Measurements from ENCODE around the gene ELP5.
"Not testable (repeated sequence)": the region's sequence is repeated elsewhere in the genome, so short reads cannot be mapped to it uniquely, and the experiment has no call there.

ELP5 gene

DNA sequence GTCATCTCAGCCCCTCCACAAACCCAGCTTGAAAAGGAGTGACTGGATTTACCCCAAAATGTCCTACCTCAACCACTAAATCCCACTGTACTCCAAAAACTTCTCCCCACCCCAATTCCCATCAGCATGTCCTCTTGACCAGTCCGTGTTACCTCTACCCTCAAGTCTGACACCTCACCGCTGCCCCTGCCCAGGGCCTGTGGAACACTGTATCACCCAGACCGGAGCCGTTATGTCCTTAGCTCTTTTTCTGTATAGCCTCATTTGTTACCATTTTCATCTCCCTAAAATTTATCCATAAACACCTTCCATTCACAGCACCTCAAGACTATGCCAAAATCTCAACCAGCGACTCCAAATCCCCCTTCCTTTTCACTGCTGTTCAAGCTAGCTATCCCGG, 15.2 kb upstream of the ELP5 start:
- DNase-seq (ENCODE audit: low read depth) = no peak

GRCh38 chr17:7237266-7237760, 14.7 kb upstream of the ELP5 start:
- DNase-seq (ENCODE audit: low read depth) = no peak

- DNase-seq (ENCODE audit: low read depth) = peak; percentile 81
Measured at GRCh38 chr17:7237761-7238419, 14.1 kb upstream of the ELP5 start.

GRCh38 chr17:7238420-7239090, 13.5 kb upstream of the ELP5 start:
- no peak for DNase-seq (ENCODE audit: low read depth)

- DNase-seq (ENCODE audit: low read depth) = peak; percentile 93
Measured at GRCh38 chr17:7239091-7240027, 12.7 kb upstream of the ELP5 start, which contains the start of gene PHF23. Gene PHF23, minus strand, starts transcription at chr17:7239457. Its CDS starts 178 bp downstream, at chr17:7239279.

- no peak for DNase-seq (ENCODE audit: low read depth)
Measured at GRCh38 chr17:7240375-7240774, 11.6 kb upstream of the ELP5 start.

GRCh38 chr17:7241090-7241733, 10.8 kb upstream of the ELP5 start:
- no peak for DNase-seq (ENCODE audit: low read depth)

DNA sequence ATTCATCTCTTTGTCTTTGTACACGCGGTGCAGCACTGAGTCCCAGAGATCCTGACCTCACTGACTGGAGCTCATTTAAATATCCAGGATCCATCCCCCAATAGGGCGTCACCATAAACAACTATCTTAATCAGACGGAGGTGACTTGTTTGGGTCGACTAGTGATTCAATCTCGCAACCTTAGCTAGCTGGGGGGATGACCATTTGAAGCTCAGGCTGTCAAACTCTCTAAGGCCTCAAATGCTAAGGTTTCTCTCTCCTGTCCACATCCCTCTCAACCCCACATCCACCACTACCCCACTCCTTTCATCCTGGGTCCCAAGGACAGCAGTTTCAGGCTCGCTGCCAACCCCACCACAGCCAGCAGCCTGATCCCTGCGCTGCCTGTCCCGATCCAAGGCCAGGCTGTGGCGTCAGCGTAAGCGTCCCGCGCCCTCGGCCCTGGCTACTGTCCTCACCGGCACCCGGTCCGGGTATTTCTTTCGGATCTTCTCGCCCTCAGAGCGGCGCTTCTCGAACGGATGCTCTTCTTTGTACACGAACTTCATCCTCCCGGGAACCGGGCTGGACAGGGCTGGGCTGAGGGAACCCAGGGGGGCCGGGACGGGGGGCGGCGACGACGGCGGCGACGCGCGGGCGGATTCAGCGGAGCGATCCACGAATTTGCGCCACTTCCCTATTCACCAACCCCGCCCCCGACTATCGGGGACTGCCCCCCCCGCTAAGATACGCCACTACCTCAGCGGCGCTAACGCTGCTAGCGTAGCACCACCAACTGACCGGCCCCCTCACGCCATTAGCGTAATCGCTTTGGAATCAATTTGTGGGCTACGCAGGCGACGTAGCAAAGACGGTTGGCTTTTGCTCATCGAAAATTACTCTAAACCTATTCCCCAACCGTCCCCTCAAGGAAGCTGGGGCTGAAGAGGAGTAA, 10.0 kb upstream of the ELP5 start, which contains the start of gene GABARAP:
Gene GABARAP, minus strand, starts transcription at position 667 of the 934 bp plus-strand sequence. Its CDS starts 119 bp downstream, at position 548.
- DNase-seq (ENCODE audit: low read depth) = peak; percentile 87

DNA sequence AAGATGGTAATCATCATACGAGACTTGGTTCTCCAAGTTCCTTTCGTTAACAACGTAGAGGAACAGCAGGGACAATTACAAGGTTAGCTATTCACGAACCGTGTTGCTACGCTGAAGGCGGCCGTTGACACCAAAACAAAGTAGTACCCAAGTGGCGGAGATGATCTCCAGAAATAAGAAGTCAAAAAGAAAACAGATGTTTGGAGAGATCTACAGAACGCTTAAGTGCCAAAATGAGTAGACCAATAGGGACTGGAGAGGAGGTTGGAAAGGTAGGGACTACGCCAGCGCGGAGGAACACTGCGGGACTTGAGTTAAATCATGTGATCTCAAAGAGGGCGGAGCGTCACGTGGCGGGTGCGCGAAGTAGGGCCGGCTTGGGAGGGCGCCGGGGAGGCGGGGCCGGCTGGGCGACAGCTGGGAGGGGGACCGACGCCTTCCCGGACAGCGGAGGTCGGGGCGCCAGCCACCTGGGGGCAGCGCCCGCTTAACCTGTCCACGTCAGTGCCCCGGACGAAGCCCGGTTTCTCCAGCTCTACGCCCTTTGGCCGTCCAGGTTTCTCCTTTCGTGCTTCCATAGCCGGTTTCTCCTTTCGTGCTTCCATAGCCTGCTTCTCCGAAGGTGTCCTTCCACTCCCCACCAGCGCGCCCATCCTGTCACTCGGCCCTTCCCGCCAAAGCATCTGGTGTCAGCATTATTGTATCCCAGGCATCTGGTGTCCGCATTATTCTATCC, 9.1 kb upstream of the ELP5 start:
- DNase-seq (ENCODE audit: low read depth) = peak; percentile 88

GRCh38 chr17:7243453-7243729, 8.6 kb upstream of the ELP5 start:
- no peak for DNase-seq (ENCODE audit: low read depth)

GRCh38 chr17:7243838-7244237, 8.2 kb upstream of the ELP5 start:
- not testable (repeated sequence) for DNase-seq (ENCODE audit: low read depth)

- no peak for DNase-seq (ENCODE audit: low read depth)
Measured at GRCh38 chr17:7246779-7247178, 5.2 kb upstream of the ELP5 start.

GRCh38 chr17:7248796-7249195, 3.2 kb upstream of the ELP5 start:
- DNase-seq (ENCODE audit: low read depth) = no peak

DNA sequence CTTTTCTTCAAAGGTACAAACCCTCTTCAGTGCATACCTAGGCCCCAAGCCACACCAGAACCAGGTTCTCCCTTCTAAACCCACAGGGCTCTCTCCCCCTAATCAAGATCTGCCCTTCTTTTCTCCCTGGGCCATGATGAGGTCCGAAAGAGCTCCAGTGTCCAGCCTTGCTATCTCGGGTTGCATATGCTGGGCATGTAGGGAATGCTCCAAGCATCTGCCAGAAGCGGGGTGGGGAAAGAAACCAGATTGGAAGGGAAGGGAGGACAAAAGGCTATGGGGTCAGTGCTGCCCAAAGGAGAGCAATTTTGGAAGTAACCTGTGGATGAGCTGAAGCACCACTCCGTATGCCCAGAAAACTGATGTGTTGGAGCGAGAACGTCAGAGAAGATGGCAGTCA, 2.8 kb upstream of the ELP5 start:
- DNase-seq (ENCODE audit: low read depth) = no peak

- DNase-seq (ENCODE audit: low read depth) = no peak
Measured at GRCh38 chr17:7249830-7250229, 2.2 kb upstream of the ELP5 start.

DNA sequence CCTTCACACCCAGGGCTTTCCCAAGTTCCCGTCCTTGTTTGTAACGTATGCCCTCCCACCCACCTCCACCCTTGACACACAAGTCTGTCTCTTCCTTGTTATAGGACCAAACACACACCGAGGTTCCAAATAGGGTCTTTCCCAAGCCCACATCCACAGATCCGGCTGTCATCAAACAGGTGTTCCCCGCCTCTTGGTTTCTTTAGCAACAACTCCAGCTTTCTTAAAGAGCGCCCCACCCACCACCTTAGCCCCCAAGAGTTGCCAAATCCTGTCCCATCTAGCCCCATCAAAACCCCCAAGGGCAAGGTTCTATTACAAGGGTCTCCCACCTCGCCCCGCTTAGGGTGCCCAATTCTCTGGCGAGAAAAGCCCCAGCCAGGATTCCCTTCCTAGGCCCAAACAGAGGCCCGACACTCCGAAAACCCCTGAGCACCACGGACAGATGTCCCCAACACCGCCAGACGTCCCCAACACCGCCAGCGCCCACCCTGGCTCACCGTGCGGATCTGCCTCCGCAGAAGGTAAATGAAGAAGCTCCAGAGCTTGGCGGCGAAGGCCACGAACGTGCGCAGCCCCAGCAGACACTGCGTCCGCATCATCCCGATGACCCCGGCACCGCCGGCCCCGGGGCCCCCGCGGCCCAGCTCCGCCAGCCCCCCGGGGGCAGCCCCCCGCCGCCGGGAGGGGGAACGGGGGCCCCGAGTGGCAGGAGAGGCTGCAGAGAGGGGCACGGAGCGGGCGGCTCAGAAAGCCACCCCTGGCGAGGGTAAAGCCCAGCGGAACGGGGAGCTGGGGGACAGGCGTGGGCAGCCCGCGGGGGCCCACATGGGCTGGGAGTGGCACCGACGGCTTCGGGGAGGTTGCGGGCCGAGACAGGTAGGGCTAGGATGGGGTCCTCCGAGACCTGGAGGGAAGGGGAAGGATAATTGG, 1.1 kb upstream of the ELP5 start:
- no peak for DNase-seq (ENCODE audit: low read depth)

DNA sequence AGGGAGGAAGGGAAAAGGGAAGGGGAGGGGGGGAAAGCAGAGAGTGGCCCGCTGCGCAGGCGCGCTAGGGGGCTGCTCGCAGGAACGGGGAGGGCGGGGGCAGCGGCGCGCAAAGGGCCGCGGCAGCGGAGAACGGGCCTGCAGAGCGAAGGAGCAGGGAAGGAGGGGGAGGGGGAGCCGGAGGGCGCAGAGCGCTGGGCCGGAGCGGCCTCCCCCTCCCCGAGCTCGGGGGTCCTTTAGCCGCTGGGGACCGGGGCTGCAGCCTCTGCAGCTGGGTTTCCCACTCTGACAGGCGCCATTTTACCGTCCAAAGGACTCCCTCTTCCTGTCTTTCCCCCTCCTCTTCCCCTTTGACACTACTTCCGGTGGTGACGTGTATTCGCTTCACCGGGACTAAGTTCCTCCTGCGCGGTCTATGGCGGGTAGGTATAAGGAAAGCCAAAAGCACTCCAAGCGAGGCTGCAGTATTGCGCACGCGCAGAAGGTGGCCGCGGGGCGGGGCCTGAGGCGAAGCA, 297 bp upstream of the ELP5 start, which contains the start of gene CTDNEP1:
Gene CTDNEP1, minus strand, starts transcription at position 74 of the 515 bp plus-strand sequence. CDS start 438 bp downstream, outside the sequence.
- peak; percentile 98 for DNase-seq (ENCODE audit: low read depth)

- DNase-seq (ENCODE audit: low read depth) = no peak
Measured at GRCh38 chr17:7253082-7253481, 1.1 kb downstream of the ELP5 start.

GRCh38 chr17:7254511-7254910, 2.5 kb downstream of the ELP5 start:
- no peak for DNase-seq (ENCODE audit: low read depth)

Data from stimulated activated CD8-positive, alpha-beta memory T cell treated with anti-CD3 and anti-CD28 coated beads, Interleukin-7, amount 100 ng/mL, for 24 hours (primary cell).